Measurements from ENCODE around the gene BAMBI. TPM values are rescaled to one million over a fixed set of nuclear protein-coding genes. Genes with fewer than 3 reads are reported as not detected.

The BAMBI gene
- total and polyA plus RNA-seq, 2 of the 8 experiments (the other 6 are each of a cell fraction or from before 2014, with no cell fraction given): 5.6 to 26.4 TPM

DNA sequence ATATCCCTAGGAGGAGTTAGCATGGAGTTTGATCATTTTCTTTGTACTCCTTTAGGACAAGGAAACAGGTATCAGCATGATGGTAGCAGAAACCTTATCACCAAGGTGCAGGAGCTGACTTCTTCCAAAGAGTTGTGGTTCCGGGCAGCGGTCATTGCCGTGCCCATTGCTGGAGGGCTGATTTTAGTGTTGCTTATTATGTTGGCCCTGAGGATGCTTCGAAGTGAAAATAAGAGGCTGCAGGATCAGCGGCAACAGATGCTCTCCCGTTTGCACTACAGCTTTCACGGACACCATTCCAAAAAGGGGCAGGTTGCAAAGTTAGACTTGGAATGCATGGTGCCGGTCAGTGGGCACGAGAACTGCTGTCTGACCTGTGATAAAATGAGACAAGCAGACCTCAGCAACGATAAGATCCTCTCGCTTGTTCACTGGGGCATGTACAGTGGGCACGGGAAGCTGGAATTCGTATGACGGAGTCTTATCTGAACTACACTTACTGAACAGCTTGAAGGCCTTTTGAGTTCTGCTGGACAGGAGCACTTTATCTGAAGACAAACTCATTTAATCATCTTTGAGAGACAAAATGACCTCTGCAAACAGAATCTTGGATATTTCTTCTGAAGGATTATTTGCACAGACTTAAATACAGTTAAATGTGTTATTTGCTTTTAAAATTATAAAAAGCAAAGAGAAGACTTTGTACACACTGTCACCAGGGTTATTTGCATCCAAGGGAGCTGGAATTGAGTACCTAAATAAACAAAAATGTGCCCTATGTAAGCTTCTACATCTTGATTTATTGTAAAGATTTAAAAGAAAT is 4.8 kb downstream of the BAMBI start (continued):
- TF ChIP-seq RAD21 (IDR thresholded peaks at IDR 0.05 in 1 of 2, conservative IDR thresholded peaks at IDR 0.05 in 1 of 2; ENCODE audit: low read depth in 2 of 2, low read length in 2 of 2) (no peak), CHD1 (IDR thresholded peaks at IDR 0.05; ENCODE audit: low read depth, low read length) (no peak), TCF12 (IDR thresholded peaks at IDR 0.05; ENCODE audit: low read depth, low read length) (no peak), RNF2 (IDR thresholded peaks at IDR 0.05; ENCODE audit: borderline replicate concordance, low read depth, low read length, missing control alignments, poor library complexity, severe bottlenecking) (no peak)
- TF ChIP-seq, protein P1, sequence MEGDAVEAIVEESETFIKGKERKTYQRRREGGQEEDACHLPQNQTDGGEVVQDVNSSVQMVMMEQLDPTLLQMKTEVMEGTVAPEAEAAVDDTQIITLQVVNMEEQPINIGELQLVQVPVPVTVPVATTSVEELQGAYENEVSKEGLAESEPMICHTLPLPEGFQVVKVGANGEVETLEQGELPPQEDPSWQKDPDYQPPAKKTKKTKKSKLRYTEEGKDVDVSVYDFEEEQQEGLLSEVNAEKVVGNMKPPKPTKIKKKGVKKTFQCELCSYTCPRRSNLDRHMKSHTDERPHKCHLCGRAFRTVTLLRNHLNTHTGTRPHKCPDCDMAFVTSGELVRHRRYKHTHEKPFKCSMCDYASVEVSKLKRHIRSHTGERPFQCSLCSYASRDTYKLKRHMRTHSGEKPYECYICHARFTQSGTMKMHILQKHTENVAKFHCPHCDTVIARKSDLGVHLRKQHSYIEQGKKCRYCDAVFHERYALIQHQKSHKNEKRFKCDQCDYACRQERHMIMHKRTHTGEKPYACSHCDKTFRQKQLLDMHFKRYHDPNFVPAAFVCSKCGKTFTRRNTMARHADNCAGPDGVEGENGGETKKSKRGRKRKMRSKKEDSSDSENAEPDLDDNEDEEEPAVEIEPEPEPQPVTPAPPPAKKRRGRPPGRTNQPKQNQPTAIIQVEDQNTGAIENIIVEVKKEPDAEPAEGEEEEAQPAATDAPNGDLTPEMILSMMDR (IDR thresholded peaks at IDR 0.05; ENCODE audit: control extremely low read depth in 1 of 3, insufficient read depth in 1 of 3, low read depth in 1 of 3, low read length in 3 of 3): no peak

Data from H1 (cell line).